Ovary (tissue), 9 donors: ENCODE measurements around the gene PPP1R1B. TPM values are rescaled to one million over a fixed set of nuclear protein-coding genes. Genes with fewer than 3 reads are reported as not detected.

Experiments used
- DNase-seq, 5 donors: peaks; one replicate each; pipeline ENCODE4 v3.0.0-alpha.2; 2019 to 2020
- H3K27ac ChIP-seq, 2 donors: fragments of 200-600 bp; one replicate each; pipeline versions ENCODE4 v1.5.1 to v1.8.0; 2019 to 2022
- H3K27me3 ChIP-seq: fragments of 200-600 bp; one replicate; pipeline ENCODE4 v1.8.0; 2022
- H3K36me3 ChIP-seq: fragments of 200-600 bp; sonication (generic); one replicate; pipeline ENCODE4 v1.5.1; 2019
- H3K4me1 ChIP-seq: one replicate; pipeline ENCODE4 v1.8.1; 2013; ENCODE audit warnings: mild to moderate bottlenecking, moderate library complexity; ENCODE audit not compliant: insufficient read depth
- H3K4me3 ChIP-seq: fragments of 200-600 bp; sonication (generic); one replicate; pipeline ENCODE4 v1.5.1; 2017
- H3K9me3 ChIP-seq, 2 donors: fragments of 200-600 bp in 1 of 2; sonication (generic) in 1 of 2; one replicate each; pipeline versions ENCODE4 v1.5.1 to v1.8.1; 2013 to 2019; ENCODE audit warnings: mild to moderate bottlenecking in 1 of 2, moderate library complexity in 1 of 2
- CTCF ChIP-seq, 3 donors: fragments of 450-650 bp in 2 of 3; fragments of 200-600 bp in 1 of 3; IDR thresholded peaks; one replicate each; pipeline versions ENCODE4 v1.5.1 to v1.8.0; 2016 to 2022; ENCODE audit warnings: antibody characterized with exemption in 3 of 3, mild to moderate bottlenecking in 1 of 3
- EP300 ChIP-seq: sonication (generic); formaldehyde crosslinking; IDR thresholded peaks from one replicate; pipeline ENCODE4 v1.6.1; 2017; ENCODE audit warnings: antibody characterized with exemption
- POLR2A ChIP-seq: fragments of 450-650 bp; IDR thresholded peaks from one replicate; pipeline ENCODE4 v1.6.1; 2017; ENCODE audit warnings: antibody characterized with exemption, mild to moderate bottlenecking, moderate library complexity
- WGBS, 3 donors: extraction: QIAGEN DNeasy Blood & Tissue Kit in 1 of 3; methylation state at CpG; one replicate each; pipeline versions ENCODE4 v1.1.5 to v1.1.7; 2013 to 2017; 5-methylcytosine and 5-hydroxymethylcytosine counted together
- intact Hi-C, 4 donors: fragments of 100-400 bp; cut with DNase I; formaldehyde crosslinking; loops; one replicate each; pipeline versions ENCODE4 v1.11.0 to v1.15.1; 2022 to 2023
- polyA plus RNA-seq, 2 donors: library from polyadenylated mRNA; stranded (reverse); fragments of 200-250 nt in 1 of 2; fragments of 350-450 nt in 1 of 2; fragmentation: Illumina TruSeq in 1 of 2; extraction: RNeasy Lipid Tissue Mini Kit (QIAGEN cat#74804) in 1 of 2; gene quantifications; one replicate each; pipeline ENCODE4 v1.2.3, GENCODE V29; 2013 to 2014
- total RNA-seq, 7 donors: library from RNA; depleted of rRNA in 2 of 7; stranded (reverse); fragments of >200 nt in 2 of 7; fragmentation: NEBNext Ultra II Directional in 3 of 7; extraction: Animal tissue kit (Norgen Biotek cat#: 25700) in 3 of 7; gene quantifications; one replicate each; pipeline versions ENCODE4 v1.1.0 to v1.2.4, GENCODE V29; 2016 to 2023
- donor health status: DM: no; HTN: no; CAD: no; lungs with moderate emphysema.
- donor health status: DM: no; HTN: no; CAD: no.
- donor health status: Bipolar disorder and iron deficiency.
- donor health status: DM: yes; HTN: yes; CAD: no.
- donor health status: DM: no; HTN: no; CAD: no.
- donor health status: DM: yes; HTN: yes; CAD: no.

PPP1R1B gene
- total and polyA plus RNA-seq, 9 donors, result 0.43 to 23.0 (median 10.1) TPM

DNA sequence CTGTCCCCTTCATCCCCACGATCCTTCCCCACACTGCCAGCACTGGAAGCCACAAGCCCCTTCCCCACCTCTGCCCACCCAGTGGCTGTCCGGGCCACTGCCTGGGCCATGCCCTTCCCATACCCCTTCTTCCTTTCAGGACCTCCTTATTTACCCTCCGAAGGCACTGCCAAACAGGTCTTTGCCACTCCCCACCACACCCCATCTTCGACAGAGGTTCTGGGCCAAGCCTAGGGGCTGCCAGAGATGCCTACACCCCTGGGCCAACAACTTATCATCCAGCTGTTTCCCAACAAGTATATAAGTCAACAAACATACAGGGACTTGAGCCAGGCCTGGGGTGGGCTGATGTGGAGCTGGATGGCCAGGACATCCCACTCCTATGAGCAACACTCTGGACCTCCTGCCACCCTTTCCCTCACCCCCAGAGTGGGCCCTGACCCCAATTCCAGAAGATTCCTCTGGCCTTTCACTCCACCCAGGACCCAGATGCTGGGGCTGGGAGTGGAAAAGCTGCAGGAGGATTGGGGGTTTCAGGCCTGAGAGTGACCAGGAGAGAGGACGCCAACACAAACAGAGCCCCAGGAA is 1.5 kb upstream of the PPP1R1B start:
- Histone ChIP-seq H3K4me1 (peaks cover 2% of the 10 kb centered on the region), H3K9me3 (no peaks in the 10 kb centered on the region), H3K27ac (no peak overlapping the region), H3K4me3 (no peak overlapping the region), H3K27me3 (no peaks in the 10 kb centered on the region), H3K36me3 (no peaks in the 10 kb centered on the region)
- WGBS, 3 donors, result 26 to 41% (median 27%) methylated on average over 5 of the region's 5 CpGs
- intact Hi-C loops, result loop anchor here in 2 of 4 donors (5.0 to 10.0 kb wide), 2 partner anchors 80 to 127 kb away; no protein-coding TSS in a partner anchor
- no peak for DNase-seq
- TF ChIP-seq POLR2A (no peak), CTCF (IDR thresholded peaks at IDR 0.05) (no peak)

GRCh38 chr17:39627047-39627711 is 427 bp downstream of the PPP1R1B start:
- intact Hi-C loops, result loop anchor here in 2 of 4 donors (5.0 to 10.0 kb wide), 2 partner anchors 82 to 125 kb away; no protein-coding TSS in a partner anchor
- Histone ChIP-seq H3K27ac (no peak overlapping the region), H3K27me3 (no peaks in the 10 kb centered on the region)

GRCh38 chr17:39627712-39628516 is 1.2 kb downstream of the PPP1R1B start:
- 44 to 56% (median 45%) methylated on average over 12 to 16 of the region's 16 CpGs for WGBS, 3 donors
- no peak for DNase-seq
- no peak overlapping the region for H3K4me3 ChIP-seq
- H3K4me1 ChIP-seq, result peaks cover 2% of the 10 kb centered on the region
- no peaks in the 10 kb centered on the region for H3K9me3 ChIP-seq
- TF ChIP-seq CTCF (IDR thresholded peaks at IDR 0.05) (no peak), POLR2A (no peak), EP300 (no peak)
- intact Hi-C loops, result loop anchor here in 2 of 4 donors (5.0 to 10.0 kb wide), 2 partner anchors 83 to 124 kb away; no protein-coding TSS in a partner anchor
- H3K36me3 ChIP-seq, result no peaks in the 10 kb centered on the region
- H3K27ac ChIP-seq, result no peak overlapping the region
- H3K27me3 ChIP-seq, result no peaks in the 10 kb centered on the region

More at GRCh38 chr17:39627047-39627711, 427 bp downstream of the PPP1R1B start:
- Histone ChIP-seq H3K4me3 (peak overlapping the region; percentile 26), H3K9me3 (no peaks in the 10 kb centered on the region), H3K36me3 (no peaks in the 10 kb centered on the region), H3K4me1 (peaks cover 2% of the 10 kb centered on the region)
- TF ChIP-seq EP300 (no peak), CTCF (IDR thresholded peaks at IDR 0.05) (no peak), POLR2A (no peak)
- 0 to 2% (median 1%) methylated on average over 35 to 72 of the region's 72 CpGs for WGBS, 3 donors
- no peak for DNase-seq
